Measurements from ENCODE around the gene LCORL.
"Not testable (repeated sequence)": the region's sequence is repeated elsewhere in the genome, so short reads cannot be mapped to it uniquely, and the experiment has no call there.

LCORL gene

GRCh38 chr4:17875402-17876070 lies 146.0 kb downstream of the LCORL start:
- FAIRE-seq = no peak

GRCh38 chr4:17869327-17869726 lies 152.2 kb downstream of the LCORL start:
- TF ChIP-seq POLR2A (IDR thresholded peaks at IDR 0.05; ENCODE audit: low read depth, low read length) = no peak
- DNase-seq (ENCODE audit: insufficient read length, low spot score) (no peak), FAIRE-seq (no peak)

More at GRCh38 chr4:17875402-17876070, 146.0 kb downstream of the LCORL start:
- no peak for TF ChIP-seq POLR2A (IDR thresholded peaks at IDR 0.05; ENCODE audit: low read depth, low read length)
- DNase-seq (ENCODE audit: insufficient read length, low spot score) = no peak

GRCh38 chr4:17867276-17867675 lies 154.3 kb downstream of the LCORL start:
- FAIRE-seq (no peak), DNase-seq (ENCODE audit: insufficient read length, low spot score) (no peak)
- no peak for TF ChIP-seq POLR2A (IDR thresholded peaks at IDR 0.05; ENCODE audit: low read depth, low read length)

GRCh38 chr4:17866810-17867209 lies 154.7 kb downstream of the LCORL start:
- no peak for FAIRE-seq

GRCh38 chr4:17865866-17866363 lies 155.6 kb downstream of the LCORL start:
- FAIRE-seq (no peak), DNase-seq (ENCODE audit: insufficient read length, low spot score) (no peak)
- no peak for TF ChIP-seq POLR2A (IDR thresholded peaks at IDR 0.05; ENCODE audit: low read depth, low read length)

More at GRCh38 chr4:17866810-17867209, 154.7 kb downstream of the LCORL start:
- no peak for DNase-seq (ENCODE audit: insufficient read length, low spot score)
- TF ChIP-seq POLR2A (IDR thresholded peaks at IDR 0.05; ENCODE audit: low read depth, low read length) = no peak

GRCh38 chr4:17861906-17862305 lies 159.6 kb downstream of the LCORL start:
- DNase-seq (ENCODE audit: insufficient read length, low spot score); FAIRE-seq: not testable (repeated sequence)

- no peak for DNase-seq (ENCODE audit: insufficient read length, low spot score)
- no peak for TF ChIP-seq POLR2A (IDR thresholded peaks at IDR 0.05; ENCODE audit: low read depth, low read length)
- no peak for FAIRE-seq
These were observed 161.7 kb downstream of the LCORL start for GRCh38 chr4:17859793-17860406.

- FAIRE-seq = no peak
- no peak for DNase-seq (ENCODE audit: insufficient read length, low spot score)
These were observed 167.5 kb downstream of the LCORL start for GRCh38 chr4:17854036-17854435.

GRCh38 chr4:17851959-17852358 lies 169.6 kb downstream of the LCORL start:
- TF ChIP-seq POLR2A (IDR thresholded peaks at IDR 0.05; ENCODE audit: low read depth, low read length) = no peak
- FAIRE-seq (no peak), DNase-seq (ENCODE audit: insufficient read length, low spot score) (no peak)

More at GRCh38 chr4:17854036-17854435, 167.5 kb downstream of the LCORL start:
- TF ChIP-seq POLR2A (IDR thresholded peaks at IDR 0.05; ENCODE audit: low read depth, low read length) = no peak

- FAIRE-seq; DNase-seq (ENCODE audit: insufficient read length, low spot score): not testable (repeated sequence)
These were observed 171.3 kb downstream of the LCORL start for GRCh38 chr4:17850295-17850694.

- FAIRE-seq (no peak), DNase-seq (ENCODE audit: insufficient read length, low spot score) (no peak)
- no peak for TF ChIP-seq POLR2A (IDR thresholded peaks at IDR 0.05; ENCODE audit: low read depth, low read length)
These were observed 175.3 kb downstream of the LCORL start for GRCh38 chr4:17846266-17846665.

GRCh38 chr4:17823871-17824669 lies 197.5 kb downstream of the LCORL start:
- no peak for FAIRE-seq

GRCh38 chr4:17817027-17817426 lies 204.5 kb downstream of the LCORL start:
- no peak for TF ChIP-seq POLR2A (IDR thresholded peaks at IDR 0.05; ENCODE audit: low read depth, low read length)
- DNase-seq (ENCODE audit: insufficient read length, low spot score) = no peak
- FAIRE-seq = no peak

More at GRCh38 chr4:17823871-17824669, 197.5 kb downstream of the LCORL start:
- TF ChIP-seq POLR2A (IDR thresholded peaks at IDR 0.05; ENCODE audit: low read depth, low read length) = no peak
- DNase-seq (ENCODE audit: insufficient read length, low spot score) = no peak

GRCh38 chr4:17816142-17816541 lies 205.4 kb downstream of the LCORL start:
- FAIRE-seq = no peak
- no peak for TF ChIP-seq POLR2A (IDR thresholded peaks at IDR 0.05; ENCODE audit: low read depth, low read length)
- no peak for DNase-seq (ENCODE audit: insufficient read length, low spot score)
